Stimulated activated CD8-positive, alpha-beta memory T cell treated with anti-CD3 and anti-CD28 coated beads, Interleukin-15, amount 100 ng/mL, for 24 hours (primary cell): ENCODE measurements around the gene CDH6.
"Not testable (repeated sequence)": the region's sequence is repeated elsewhere in the genome, so short reads cannot be mapped to it uniquely, and the experiment has no call there.

Experiments used
- DNase-seq: peaks from one replicate; pipeline ENCODE4 v3.0.0-alpha.2; 2020; ENCODE audit warnings: low read depth

The CDH6 gene

DNA sequence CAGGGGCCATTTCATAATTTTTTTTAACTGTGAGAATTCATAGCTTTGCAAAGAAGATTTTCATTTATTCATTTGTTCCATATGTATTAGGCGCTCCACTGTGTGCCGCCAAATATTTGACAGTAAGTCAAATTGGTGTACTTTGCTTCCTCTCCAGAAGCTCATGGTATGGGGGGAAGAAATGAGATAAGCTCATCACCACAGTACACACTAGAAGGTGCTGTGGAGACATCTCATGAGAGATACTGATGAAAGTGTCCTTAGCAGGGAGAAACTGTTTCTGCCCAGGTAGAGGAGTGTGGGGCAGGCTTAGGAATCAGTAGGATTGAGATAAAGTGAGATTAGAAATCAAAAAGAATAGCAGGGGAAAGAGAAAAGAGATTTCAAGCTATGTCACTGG is 136.2 kb downstream of the CDH6 start:
- DNase-seq = no peak

DNA sequence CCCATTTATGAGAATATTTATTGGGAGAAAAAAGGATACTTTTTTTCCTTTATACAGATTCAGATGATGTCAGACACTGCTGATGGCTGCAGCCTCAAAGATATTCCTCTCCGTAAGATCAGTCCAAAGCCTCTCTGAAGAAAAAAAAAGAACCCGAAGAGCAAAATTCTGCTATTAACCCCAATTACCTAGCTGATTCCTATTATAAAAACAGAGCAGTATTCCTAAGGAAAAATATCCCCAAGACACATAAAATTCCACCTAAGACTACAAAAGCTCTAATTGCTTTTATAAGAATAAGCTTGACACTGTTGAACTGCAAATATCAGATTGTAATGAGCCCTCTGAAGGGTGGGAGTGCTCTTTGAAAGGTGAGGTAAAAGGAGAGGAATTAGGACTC is 138.7 kb downstream of the CDH6 start:
- DNase-seq = no peak

DNA sequence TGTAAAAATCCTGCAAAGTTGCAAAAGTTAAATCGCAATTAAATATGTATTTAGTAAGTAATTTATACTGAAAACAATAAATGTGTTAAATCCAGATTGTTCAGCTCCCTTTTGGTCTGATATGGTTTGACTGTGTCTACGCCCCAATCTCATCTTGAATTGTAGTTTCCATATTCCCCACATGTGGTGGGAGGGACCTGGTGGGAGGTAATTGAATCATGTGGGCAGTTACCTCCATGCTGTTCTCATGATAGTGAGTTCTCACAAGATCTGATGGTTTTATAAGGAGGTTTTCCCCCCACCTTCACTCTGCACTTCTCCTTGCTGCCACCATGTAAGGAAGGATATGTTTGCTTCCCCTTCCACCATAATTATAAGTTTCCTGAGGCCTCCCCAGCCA is 140.0 kb downstream of the CDH6 start:
- DNase-seq = no peak

DNA sequence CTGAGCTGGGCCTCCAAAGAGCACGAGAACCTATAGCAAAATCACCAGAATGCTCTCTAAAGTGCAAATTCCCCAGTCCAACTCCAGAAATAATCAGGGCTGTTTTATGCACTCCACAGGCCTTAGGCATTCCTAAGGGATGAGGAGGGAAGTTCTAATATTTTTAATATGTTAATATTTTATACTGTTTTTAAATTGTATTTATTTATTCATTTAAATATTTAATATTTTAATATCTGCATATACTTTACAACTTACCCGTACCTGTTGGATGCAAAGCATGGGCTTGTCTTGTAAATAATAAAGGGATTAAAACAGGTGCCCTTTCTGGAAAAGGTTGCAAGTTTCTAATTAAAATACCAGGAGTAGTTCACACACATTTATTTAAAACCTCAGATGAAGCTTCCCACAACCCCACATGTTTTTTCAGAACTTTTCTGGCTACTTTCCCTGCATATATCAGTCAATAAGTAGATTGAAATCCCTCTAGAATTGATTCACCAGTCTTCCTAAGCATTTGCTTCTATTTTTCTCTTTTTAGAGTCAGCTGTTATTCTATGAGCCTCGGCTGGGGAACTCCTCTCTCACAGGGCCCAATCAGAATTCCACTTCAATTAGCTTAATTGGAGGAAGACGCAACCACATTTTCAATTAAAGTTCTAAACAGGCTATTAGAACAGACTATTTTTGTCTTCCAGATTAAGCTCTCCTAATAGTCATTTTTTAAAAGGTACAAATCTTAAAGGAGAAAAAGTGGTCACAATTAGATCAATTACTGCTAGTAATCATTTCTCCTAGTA is 140.8 kb downstream of the CDH6 start:
- no peak for DNase-seq

DNA sequence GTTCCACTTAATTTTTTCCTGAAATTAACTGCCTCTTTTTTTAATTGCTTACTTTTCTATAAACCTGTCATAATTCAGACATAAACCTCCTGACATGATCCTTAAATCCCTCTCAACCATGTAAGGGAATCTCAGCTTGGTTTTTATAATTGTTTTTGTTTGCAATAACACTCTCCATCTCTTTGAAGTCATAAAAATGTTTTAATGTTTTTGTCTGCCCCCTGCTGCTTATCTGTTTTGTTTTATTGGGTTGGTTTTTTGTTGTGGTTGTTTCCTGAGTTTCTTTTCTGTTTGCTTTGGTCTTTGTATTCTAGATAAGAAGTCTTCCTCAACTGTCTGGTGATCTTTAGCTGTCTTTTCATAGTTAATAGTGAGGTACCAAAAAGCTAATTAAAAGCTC is 142.0 kb downstream of the CDH6 start:
- no peak for DNase-seq

DNA sequence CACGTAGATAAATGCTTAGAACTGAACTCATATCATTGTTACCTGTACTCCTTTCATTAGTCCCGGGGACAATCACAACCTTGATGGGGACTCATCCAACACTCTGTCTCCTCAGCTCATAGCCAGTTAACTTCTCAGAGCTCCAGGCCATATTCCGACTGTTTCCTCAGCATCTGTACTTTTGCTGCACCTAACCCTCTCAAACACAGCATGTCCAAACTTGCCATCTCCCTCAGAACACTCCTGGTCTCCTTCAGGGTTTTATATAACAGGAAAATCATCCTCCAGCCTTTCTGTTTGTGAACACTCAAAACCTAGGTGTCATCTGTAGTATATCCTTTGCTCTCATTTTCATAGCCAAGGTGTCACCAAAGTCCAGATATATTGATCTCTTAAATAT is 150.5 kb downstream of the CDH6 start:
- no peak for DNase-seq

DNA sequence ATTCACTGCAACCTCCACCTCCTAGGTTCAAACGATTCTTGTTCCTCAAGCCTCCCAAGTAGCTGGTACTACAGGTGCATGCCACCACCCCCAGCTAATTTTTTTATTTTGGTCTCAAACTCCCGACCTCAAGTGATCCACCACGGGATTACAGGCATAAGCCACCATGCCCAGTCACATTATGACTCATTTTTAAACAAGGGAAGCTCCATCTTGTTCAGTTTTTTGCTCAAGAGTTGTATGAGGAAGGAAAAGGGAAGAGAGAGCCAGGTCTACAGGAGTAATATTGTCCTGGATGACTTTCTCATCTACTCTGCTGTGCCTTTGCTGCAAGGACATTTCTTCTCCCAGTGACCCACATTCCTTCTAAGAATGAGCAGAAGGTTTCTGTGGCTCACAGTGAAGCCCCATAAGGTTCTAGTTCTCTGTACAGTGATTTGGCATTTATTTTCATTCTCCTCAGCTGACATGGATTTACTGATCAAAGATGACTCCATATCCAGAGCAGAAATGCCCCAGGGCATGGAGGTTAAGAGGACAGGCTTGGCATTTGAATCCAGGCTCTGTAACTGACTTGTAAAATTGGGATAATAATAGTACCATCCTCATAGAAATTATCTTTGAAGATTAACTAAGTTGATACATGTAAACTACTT is 153.5 kb downstream of the CDH6 start:
- DNase-seq = no peak

DNA sequence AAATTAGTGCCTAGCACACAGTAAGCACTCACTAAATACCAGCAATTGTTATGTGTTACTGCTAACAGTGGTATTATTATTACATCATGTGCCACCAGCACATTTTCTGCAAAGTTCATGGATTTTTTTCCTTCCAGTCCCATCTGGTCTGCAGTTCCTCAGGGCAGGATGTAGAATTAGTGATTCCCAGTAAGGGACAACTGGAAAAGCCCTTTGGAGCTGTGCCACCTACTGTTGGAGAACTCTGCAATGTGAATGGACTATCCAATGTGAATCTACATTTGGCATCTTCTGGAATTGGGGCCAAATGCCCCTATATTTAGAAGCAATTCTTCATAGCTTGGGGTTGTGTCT is 154.0 kb downstream of the CDH6 start:
- no peak for DNase-seq

DNA sequence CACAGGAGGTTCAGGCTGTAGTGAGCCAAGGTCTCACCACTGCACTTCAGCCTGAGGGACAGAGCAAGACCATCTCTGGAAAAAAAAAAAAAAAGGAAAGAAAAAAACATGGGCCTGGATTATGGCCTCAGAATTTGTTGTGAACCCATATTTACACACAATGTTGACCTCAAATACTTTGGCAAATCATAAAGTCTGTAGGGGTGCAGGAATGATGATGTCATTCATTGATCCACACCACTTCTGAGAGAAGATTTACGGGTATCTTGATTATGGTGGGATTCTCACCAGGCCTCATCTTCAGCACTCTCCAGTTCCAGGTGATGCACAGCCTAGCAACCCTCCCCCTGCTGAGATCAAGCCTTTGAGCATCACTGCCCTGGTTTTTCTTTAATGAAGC is 156.9 kb downstream of the CDH6 start:
- DNase-seq = no peak

DNA sequence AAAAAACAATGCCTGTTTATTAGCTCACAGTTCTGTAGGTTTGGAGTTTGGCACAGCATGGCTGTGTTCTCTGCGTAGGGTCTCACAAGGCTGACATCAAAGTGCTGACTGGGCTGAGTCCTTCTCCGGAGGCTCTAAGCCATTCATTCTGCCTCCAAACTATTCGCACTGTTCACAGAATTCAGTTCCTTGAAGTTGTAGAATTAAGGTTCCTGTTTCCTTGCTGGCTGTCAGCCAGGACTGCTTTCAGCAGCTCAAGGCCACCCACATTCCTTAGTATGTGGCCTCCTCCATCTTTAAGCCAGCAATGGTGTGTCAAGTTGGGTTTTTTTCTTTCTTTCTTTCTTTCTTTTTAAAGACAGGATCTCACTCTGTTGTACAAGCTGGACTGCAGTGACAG is 161.9 kb downstream of the CDH6 start:
- DNase-seq = no peak

DNA sequence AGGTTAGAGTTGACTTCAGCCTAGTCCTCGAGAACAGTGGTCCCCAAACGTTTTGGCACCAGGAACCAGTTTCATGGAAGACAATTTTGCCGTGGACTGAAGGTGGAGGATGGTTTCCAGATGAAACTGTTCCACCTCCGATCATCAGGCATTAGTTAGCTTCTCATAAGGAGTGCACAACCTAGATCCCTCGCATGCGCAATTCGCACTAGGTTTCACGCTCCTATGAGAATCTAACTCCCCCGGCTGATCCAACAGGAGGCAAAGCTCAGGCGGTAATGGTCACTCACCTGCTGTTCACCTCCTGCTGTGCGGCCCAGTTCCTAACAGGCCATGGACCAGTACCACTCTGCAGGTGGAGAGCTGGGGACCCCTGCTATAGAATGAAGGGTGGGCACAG is 163.6 kb downstream of the CDH6 start:
- no peak for DNase-seq

DNA sequence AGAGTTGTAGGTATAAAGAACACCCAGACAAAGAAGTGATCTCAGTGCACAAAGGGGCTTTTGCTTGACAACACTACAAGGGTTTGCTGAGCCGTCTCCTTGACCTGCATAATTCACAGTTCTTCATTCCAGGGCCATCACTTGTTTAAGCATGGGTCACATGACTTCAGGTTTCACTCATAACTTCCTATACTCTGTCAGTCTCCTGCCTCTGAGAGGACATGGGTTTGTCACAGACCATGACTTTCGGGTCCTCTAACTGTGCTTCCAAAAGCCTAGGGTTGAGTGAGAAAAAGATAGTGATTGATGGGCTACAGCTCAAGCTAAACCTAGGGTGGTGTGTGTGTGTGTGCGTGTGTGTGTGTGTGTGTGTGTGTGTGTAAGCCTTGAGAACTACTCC is 166.4 kb downstream of the CDH6 start:
- DNase-seq = no peak

DNA sequence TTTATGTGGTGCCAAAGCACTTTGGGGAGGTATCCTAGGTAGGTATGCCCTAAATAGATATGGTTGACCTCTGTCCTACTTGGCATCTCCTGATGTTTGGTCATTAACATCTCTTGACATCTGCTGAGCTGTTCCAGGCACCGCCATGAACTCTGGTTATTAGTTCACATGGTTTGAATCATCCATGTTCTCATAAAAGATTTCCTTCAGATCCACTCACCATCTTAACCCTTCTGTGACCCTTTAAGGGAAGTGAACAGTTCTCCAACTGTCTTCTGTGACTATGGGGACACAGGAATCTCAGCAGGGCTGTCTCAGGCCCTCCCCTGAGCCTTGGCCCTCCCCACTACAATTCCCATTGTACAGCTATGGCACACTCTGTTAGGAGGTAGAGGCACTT is 167.7 kb downstream of the CDH6 start:
- DNase-seq = no peak

DNA sequence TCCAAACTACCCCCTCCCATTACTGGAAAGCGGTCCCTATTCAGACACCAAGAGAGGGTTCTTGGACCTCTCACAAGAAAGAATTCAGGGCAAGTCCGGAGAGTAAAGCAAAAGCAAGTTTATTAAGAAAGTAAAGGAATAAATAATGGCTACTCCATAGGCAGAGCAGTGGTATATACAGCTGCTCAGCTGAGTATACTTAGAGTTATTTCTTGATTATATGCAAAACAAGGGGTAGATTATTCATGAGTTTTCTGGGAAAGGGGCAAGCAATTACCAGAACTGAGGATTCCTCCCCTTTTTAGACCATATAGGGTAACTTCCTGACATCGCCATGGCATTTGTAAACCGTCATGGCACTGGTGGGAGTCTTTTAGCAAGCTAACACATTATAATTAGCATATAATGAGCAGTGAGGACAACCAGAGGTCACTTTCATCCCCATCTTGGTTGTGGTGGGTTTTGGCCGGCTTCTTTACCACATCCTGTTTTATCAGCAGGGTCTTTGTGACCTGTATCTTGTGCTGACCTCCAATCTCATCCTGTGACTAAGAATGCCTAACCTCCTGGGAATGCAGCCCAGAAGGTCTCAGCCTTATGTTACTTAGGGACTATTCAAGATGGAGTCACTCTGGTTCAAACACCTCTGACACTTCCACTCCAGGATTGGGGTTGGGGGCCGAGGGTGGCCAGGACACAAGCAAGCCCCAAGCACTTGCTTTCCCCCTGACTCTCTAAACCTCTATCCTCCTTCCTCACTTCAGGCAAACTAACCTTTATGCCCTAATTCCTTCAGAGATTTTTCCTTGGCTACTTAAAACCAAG is 168.4 kb downstream of the CDH6 start:
- DNase-seq = not testable (repeated sequence)

DNA sequence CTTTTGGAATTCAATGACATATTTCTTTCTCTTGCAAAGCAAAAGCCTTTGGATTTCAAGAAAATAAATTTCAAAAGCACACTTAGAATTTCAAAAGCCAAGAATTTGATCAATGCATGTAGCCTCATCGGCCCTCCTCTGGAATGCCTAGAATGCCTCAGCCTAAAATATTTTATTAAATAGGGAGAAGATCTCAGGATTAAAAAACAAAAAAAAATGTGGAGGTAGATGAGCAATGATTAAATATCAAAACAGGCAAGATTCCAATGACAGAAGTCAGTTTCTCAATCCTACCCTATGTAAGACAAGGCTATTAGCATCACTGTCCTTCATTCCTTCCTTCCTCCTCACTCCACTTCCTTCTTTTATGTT is 169.0 kb downstream of the CDH6 start:
- no peak for DNase-seq

DNA sequence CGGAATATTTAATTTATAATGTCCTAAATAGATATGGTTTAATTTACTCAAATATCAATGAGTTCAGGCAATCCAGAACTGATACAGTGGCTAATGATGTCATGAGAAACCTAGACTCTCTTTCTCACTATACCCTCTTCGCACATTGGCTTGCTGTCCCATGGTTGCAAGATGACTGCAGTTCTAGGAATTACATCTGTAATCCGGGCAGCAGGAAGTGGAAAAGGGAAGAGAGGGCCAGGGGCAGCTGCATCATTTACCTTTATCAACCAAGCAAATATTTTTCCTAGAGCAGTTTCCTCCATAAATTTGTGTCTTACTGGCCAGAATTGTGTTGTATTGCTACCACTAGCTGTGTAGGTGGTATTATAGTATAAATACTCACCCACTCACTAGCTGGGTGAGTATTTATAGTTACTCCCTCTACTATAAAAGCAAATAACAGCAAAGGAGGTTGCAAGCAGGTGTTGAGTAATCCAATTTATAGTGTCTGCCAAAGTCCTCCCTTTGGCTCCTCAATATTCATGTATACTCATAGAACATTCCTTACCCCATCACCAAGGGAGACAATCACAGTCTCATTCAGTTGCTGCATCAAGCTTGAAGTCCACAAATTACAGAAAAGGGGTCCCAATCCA is 169.6 kb downstream of the CDH6 start:
- DNase-seq = no peak

DNA sequence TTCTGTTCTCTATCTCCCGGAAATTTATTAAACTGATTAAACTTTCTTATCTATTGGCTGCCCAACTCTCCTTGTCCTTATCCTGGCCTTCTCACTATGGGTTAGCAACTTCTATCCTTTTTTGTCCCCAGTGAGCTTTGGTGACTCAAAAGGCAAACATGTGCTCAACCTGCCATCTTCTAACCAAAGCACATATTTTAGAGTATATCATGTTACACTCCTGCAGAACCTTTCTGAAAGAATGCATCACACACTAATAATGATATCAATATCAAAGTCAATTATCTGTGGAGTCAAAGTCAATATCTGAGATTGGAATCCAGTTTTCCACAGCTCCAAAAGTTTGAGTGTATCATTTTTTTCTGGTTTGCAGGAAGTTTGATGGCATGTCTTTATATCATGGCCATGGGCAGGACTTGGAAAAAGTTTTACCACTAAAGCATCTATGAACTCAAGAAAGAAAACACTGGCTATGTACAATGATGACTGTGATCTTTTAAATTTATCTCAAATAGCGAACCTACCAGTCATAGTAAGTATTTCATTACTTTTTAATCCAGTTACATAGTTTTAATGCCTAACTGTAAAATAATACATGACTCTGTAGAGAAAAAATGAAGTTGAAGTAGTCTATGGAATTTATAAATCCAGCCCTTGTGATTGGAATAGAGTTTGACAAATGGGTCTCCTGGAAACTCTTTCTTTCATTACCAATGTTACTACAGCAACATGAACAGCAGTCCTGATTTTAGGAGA is 171.6 kb downstream of the CDH6 start:
- DNase-seq = no peak

DNA sequence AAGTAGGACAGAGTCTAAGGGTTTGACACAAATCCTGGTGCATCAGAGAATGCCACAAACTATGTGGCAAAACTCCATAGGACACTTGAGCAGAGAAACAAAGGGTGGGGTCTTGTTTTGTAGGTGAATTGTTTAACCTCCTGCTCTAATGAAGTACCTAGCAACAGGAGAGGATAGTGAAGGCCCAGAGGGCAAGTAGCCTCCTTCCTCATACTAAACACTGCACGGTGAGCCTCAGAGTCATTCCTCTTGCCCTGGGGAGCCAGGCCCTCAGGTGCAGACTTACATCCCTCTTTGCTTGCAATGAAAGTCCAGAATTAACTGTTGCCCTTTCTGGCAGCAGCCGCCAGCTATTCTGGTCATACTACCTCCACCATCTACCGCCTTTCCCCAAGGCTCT is 172.3 kb downstream of the CDH6 start:
- no peak for DNase-seq

DNA sequence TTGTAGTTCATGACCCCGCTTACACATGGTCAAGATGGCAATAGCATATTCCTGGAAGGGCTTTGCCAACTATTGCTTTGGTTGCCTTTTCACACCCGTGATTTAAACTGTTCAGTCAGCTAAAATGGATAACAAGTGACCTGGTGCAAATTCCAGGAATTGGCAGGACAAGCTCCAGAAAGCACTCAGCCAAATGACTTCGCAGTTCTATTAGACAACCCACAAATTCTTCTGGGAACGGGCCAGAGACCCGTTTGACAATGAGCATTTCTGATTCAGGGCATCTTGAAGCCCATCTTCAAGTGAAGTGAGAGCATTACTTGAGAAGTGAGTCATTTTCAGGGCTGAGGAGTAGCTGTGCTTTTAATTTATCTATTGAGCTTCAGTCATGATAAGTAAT is 173.5 kb downstream of the CDH6 start:
- DNase-seq = no peak

DNA sequence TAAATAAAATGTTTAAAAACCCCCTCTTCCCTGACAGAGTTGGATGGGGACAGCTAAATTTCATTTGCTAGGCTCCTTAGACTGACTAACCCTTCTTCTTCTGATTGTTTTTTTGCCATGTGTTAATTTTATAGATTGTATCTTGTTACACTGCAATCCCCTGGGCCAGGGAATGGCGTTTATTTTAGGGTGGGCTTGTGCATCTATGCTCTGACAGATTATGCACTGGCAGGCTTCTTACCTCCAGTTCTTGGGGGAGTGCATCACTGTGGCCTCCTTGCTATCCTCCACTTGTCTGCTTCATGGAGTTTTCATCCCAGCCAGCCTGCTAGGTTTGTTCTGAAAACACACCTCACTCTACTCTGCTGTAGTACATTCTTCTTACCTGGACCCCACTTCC is 178.6 kb downstream of the CDH6 start:
- DNase-seq = no peak

DNA sequence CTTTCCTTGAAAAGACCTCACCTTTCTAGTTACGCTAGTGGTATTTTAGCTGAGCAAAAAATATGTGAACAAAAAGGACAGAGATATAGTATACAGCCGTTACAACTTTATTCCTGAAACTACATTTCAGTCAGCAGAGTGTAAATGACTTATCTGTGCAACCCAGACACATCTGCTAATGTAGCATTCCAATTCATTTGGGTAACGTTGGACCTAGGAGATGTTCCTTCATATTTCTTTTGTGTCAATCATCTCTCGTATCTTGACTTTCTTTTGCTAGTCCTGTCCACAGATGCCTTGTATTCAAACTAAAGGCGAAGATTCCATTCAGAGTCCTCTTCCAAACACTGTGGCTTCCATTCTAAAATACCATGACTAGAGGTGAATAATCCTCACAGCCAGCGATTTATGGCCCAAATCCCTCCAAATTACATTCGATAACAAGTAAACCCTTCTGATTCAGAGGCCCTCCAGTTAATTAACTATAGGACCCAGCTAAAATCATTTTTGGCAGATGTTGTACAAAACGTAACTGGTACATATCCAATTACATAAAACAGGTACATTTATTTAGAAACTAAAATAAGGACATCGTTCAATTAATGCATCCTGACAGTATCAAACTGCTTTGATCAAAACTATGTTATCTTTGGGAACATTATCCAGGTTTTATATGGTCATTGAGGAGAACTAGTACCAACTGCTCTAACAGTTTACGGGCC is 182.7 kb downstream of the CDH6 start:
- DNase-seq = no peak
